ENCODE results near the gene TMEM108.

Gene TMEM108

GRCh38 chr3:133113526-133113925 lies 75.3 kb downstream of the TMEM108 start:
- no peak for DNase-seq (ENCODE audit: low read depth, low spot score)
- H3K27ac ChIP-seq: no peak overlapping the region

- no peak overlapping the region for H3K27ac ChIP-seq
- DNase-seq (ENCODE audit: low read depth, low spot score): no peak
Measured at GRCh38 chr3:133113927-133114597, 75.9 kb downstream of the TMEM108 start.

- no peak for DNase-seq (ENCODE audit: low read depth, low spot score)
- H3K27ac ChIP-seq: no peak overlapping the region
Measured at GRCh38 chr3:133115176-133115575, 77.0 kb downstream of the TMEM108 start.

- DNase-seq (ENCODE audit: low read depth, low spot score): no peak
- H3K27ac ChIP-seq: no peak overlapping the region
Measured at GRCh38 chr3:133117342-133117741, 79.2 kb downstream of the TMEM108 start.

- no peak for DNase-seq (ENCODE audit: low read depth, low spot score)
Measured at GRCh38 chr3:133119176-133119575, 81.0 kb downstream of the TMEM108 start.

GRCh38 chr3:133121450-133121849 lies 83.3 kb downstream of the TMEM108 start:
- DNase-seq (ENCODE audit: low read depth, low spot score): no peak
- H3K27ac ChIP-seq: no peak overlapping the region

More at GRCh38 chr3:133119176-133119575, 81.0 kb downstream of the TMEM108 start:
- no peak overlapping the region for H3K27ac ChIP-seq

- no peak for DNase-seq (ENCODE audit: low read depth, low spot score)
- H3K27ac ChIP-seq: no peak overlapping the region
Measured at GRCh38 chr3:133123636-133124035, 85.4 kb downstream of the TMEM108 start.

- DNase-seq (ENCODE audit: low read depth, low spot score): no peak
Measured at GRCh38 chr3:133124511-133124910, 86.3 kb downstream of the TMEM108 start.

GRCh38 chr3:133125171-133125570 lies 87.0 kb downstream of the TMEM108 start:
- H3K27ac ChIP-seq: no peak overlapping the region
- DNase-seq (ENCODE audit: low read depth, low spot score): no peak

More at GRCh38 chr3:133124511-133124910, 86.3 kb downstream of the TMEM108 start:
- H3K27ac ChIP-seq: no peak overlapping the region

- H3K27ac ChIP-seq: no peak overlapping the region
- DNase-seq (ENCODE audit: low read depth, low spot score): no peak
Measured at GRCh38 chr3:133125802-133126201, 87.6 kb downstream of the TMEM108 start.

- H3K27ac ChIP-seq: no peak overlapping the region
Measured at GRCh38 chr3:133127381-133127780, 89.2 kb downstream of the TMEM108 start.

GRCh38 chr3:133130168-133130567 lies 92.0 kb downstream of the TMEM108 start:
- DNase-seq (ENCODE audit: low read depth, low spot score): no peak
- H3K27ac ChIP-seq: no peak overlapping the region

More at GRCh38 chr3:133127381-133127780, 89.2 kb downstream of the TMEM108 start:
- DNase-seq (ENCODE audit: low read depth, low spot score): no peak

- no peak for DNase-seq (ENCODE audit: low read depth, low spot score)
Measured at GRCh38 chr3:133135306-133135705, 97.1 kb downstream of the TMEM108 start.

GRCh38 chr3:133136114-133137041 lies 98.2 kb downstream of the TMEM108 start:
- no peak overlapping the region for H3K27ac ChIP-seq
- no peak for DNase-seq (ENCODE audit: low read depth, low spot score)

More at GRCh38 chr3:133135306-133135705, 97.1 kb downstream of the TMEM108 start:
- H3K27ac ChIP-seq: no peak overlapping the region

- DNase-seq (ENCODE audit: low read depth, low spot score): no peak
- no peak overlapping the region for H3K27ac ChIP-seq
Measured at GRCh38 chr3:133137042-133137996, 99.1 kb downstream of the TMEM108 start.

GRCh38 chr3:133138017-133138416 lies 99.8 kb downstream of the TMEM108 start:
- DNase-seq (ENCODE audit: low read depth, low spot score): no peak
- no peak overlapping the region for H3K27ac ChIP-seq

GRCh38 chr3:133152056-133152455 lies 113.9 kb downstream of the TMEM108 start:
- no peak overlapping the region for H3K27ac ChIP-seq
- no peak for DNase-seq (ENCODE audit: low read depth, low spot score)

- DNase-seq (ENCODE audit: low read depth, low spot score): no peak
- H3K27ac ChIP-seq: no peak overlapping the region
Measured at GRCh38 chr3:133152681-133153220, 114.6 kb downstream of the TMEM108 start.

GRCh38 chr3:133153382-133153781 lies 115.2 kb downstream of the TMEM108 start:
- H3K27ac ChIP-seq: no peak overlapping the region
- no peak for DNase-seq (ENCODE audit: low read depth, low spot score)

- no peak for DNase-seq (ENCODE audit: low read depth, low spot score)
- no peak overlapping the region for H3K27ac ChIP-seq
Measured at GRCh38 chr3:133157716-133158115, 119.5 kb downstream of the TMEM108 start.
